Karpas-422 (cell line): ENCODE data around the gene MACROD2. TPM values are rescaled to one million over a fixed set of nuclear protein-coding genes. Genes with fewer than 3 reads are reported as not detected.

ENCODE experiments used
- DNase-seq: peaks from one replicate; pipeline ENCODE4 v3.0.0-alpha.2; 2015
- H2AFZ ChIP-seq: fragments of 200-600 bp; sonication (generic); 2 replicates; pipeline ENCODE4 v1.6.1; 2014; ENCODE audit warnings: antibody characterized with exemption, low read length, mixed read lengths
- H3K27ac ChIP-seq: fragments of 200-600 bp; sonication (generic); 2 replicates; pipeline ENCODE4 v1.5.1; 2014; ENCODE audit warnings: mild to moderate bottlenecking, low read length, moderate library complexity
- H3K27me3 ChIP-seq: fragments of 200-600 bp; sonication (generic); 2 replicates; pipeline ENCODE4 v1.6.1; 2014; ENCODE audit warnings: low read length, mixed read lengths
- H3K36me3 ChIP-seq: fragments of 200-600 bp; sonication (generic); 2 replicates; pipeline ENCODE4 v1.6.1; 2014; ENCODE audit warnings: low read length, mixed read lengths; ENCODE audit not compliant: insufficient read depth
- H3K4me1 ChIP-seq: fragments of 200-600 bp; sonication (generic); 2 replicates; pipeline ENCODE4 v1.6.1; 2014; ENCODE audit warnings: mild to moderate bottlenecking, low read length, mixed read lengths
- H3K4me2 ChIP-seq: fragments of 200-600 bp; sonication (generic); 2 replicates; pipeline ENCODE4 v1.6.1; 2014; ENCODE audit warnings: low read length, low read depth, mild to moderate bottlenecking; ENCODE audit not compliant: poor library complexity, severe bottlenecking
- H3K4me3 ChIP-seq: fragments of 200-600 bp; sonication (generic); 2 replicates; pipeline ENCODE4 v1.5.1; 2014; ENCODE audit warnings: mild to moderate bottlenecking, antibody characterized with exemption, low read length, mixed read lengths
- H3K79me2 ChIP-seq: fragments of 200-600 bp; sonication (generic); 2 replicates; pipeline ENCODE4 v1.6.1; 2014; ENCODE audit warnings: mild to moderate bottlenecking, low read length, mixed read lengths
- H3K9ac ChIP-seq: fragments of 200-600 bp; sonication (generic); 2 replicates; pipeline ENCODE4 v1.6.0; 2014; ENCODE audit warnings: low read length
- H3K9me2 ChIP-seq: fragments of 200-600 bp; sonication (generic), shearing (Covaris generic); replicated peaks from 2 replicates; pipeline ENCODE4 v1.6.0; 2014; ENCODE audit warnings: mild to moderate bottlenecking, low read length, moderate library complexity; ENCODE audit not compliant: insufficient read depth
- H3K9me3 ChIP-seq: fragments of 300-700, 200-600 bp; sonication (generic); 2 replicates; pipeline ENCODE4 v1.6.1; 2014; ENCODE audit warnings: low read length, mixed read lengths
- H4K20me1 ChIP-seq: fragments of 200-600 bp; sonication (generic); 2 replicates; pipeline ENCODE4 v1.6.1; 2014; ENCODE audit warnings: mild to moderate bottlenecking, antibody characterized with exemption, low read length, low read depth; ENCODE audit not compliant: insufficient read depth
- total RNA-seq: library from RNA; depleted of rRNA; stranded (reverse); fragments of >200 nt; shearing (Covaris generic); gene quantifications from 2 replicates; pipeline ENCODE4 v1.2.3, GENCODE V29; 2014; ENCODE audit warnings: low replicate concordance

MACROD2 gene
- total RNA-seq, 1 experiment from 2014 or later, result 0.15 TPM

- no peak overlapping the region for H2AFZ ChIP-seq
- H3K36me3 ChIP-seq, result no peaks in the 10 kb centered on the region
- no peak overlapping the region for H3K27ac ChIP-seq
- no peaks in the 10 kb centered on the region for H3K27me3 ChIP-seq
- H3K4me3 ChIP-seq, result no peak overlapping the region
- no peaks in the 10 kb centered on the region for H3K9me3 ChIP-seq
- no peaks in the 10 kb centered on the region for H3K9me2 ChIP-seq
- peaks cover 12% of the 10 kb centered on the region for H3K4me1 ChIP-seq
- H4K20me1 ChIP-seq, result no peaks in the 10 kb centered on the region; the same call in 1 of the 2 replicates
- no peak for DNase-seq
- no peaks in the 10 kb centered on the region for H3K79me2 ChIP-seq
- no peak overlapping the region for H3K4me2 ChIP-seq
- no peak overlapping the region for H3K9ac ChIP-seq
Observed at GRCh38 chr20:16049529-16050093, 2054.3 kb downstream of the MACROD2 start.

- Histone ChIP-seq H3K27ac (no peak overlapping the region), H3K36me3 (no peaks in the 10 kb centered on the region), H3K9me2 (no peaks in the 10 kb centered on the region), H3K79me2 (no peaks in the 10 kb centered on the region), H3K4me3 (no peak overlapping the region), H3K4me1 (peaks cover 19% of the 10 kb centered on the region), H3K4me2 (no peak overlapping the region), H3K27me3 (no peaks in the 10 kb centered on the region), H3K9me3 (no peaks in the 10 kb centered on the region), H3K9ac (no peak overlapping the region), H4K20me1 (no peaks in the 10 kb centered on the region; the same call in 1 of the 2 replicates), H2AFZ (no peak overlapping the region)
- no peak for DNase-seq
Observed at GRCh38 chr20:16050366-16050765, 2055.1 kb downstream of the MACROD2 start.

GRCh38 chr20:16051968-16052367, 2056.7 kb downstream of the MACROD2 start:
- DNase-seq, result no peak
- no peak overlapping the region for H3K4me3 ChIP-seq
- no peaks in the 10 kb centered on the region; the same call in 1 of the 2 replicates for H4K20me1 ChIP-seq
- H3K9me2 ChIP-seq, result no peaks in the 10 kb centered on the region
- H3K36me3 ChIP-seq, result no peaks in the 10 kb centered on the region
- no peaks in the 10 kb centered on the region for H3K9me3 ChIP-seq
- no peaks in the 10 kb centered on the region for H3K79me2 ChIP-seq
- H3K27me3 ChIP-seq, result no peaks in the 10 kb centered on the region
- no peak overlapping the region for H2AFZ ChIP-seq
- H3K4me1 ChIP-seq, result peaks cover 21% of the 10 kb centered on the region
- H3K4me2 ChIP-seq, result no peak overlapping the region
- H3K9ac ChIP-seq, result no peak overlapping the region
- no peak overlapping the region for H3K27ac ChIP-seq

GRCh38 chr20:16052456-16052855, 2057.1 kb downstream of the MACROD2 start:
- Histone ChIP-seq H3K4me2 (no peak overlapping the region), H2AFZ (no peak overlapping the region)
- DNase-seq, result no peak

GRCh38 chr20:16054985-16055384, 2059.7 kb downstream of the MACROD2 start:
- peaks cover 15% of the 10 kb centered on the region for H3K4me1 ChIP-seq
- no peaks in the 10 kb centered on the region for H3K36me3 ChIP-seq
- no peaks in the 10 kb centered on the region for H3K9me3 ChIP-seq
- H4K20me1 ChIP-seq, result no peaks in the 10 kb centered on the region
- no peaks in the 10 kb centered on the region for H3K79me2 ChIP-seq
- DNase-seq, result peak; percentile 79
- no peak overlapping the region for H3K27ac ChIP-seq
- H3K9me2 ChIP-seq, result no peaks in the 10 kb centered on the region
- H3K4me3 ChIP-seq, result no peak overlapping the region
- no peaks in the 10 kb centered on the region for H3K27me3 ChIP-seq
- no peak overlapping the region for H3K9ac ChIP-seq
- peak overlapping the region; percentile 51 for H3K4me2 ChIP-seq
- H2AFZ ChIP-seq, result 0 out of 2 replicates have a peak overlapping the region, but pooled peaks have one; percentile 21

More at GRCh38 chr20:16052456-16052855, 2057.1 kb downstream of the MACROD2 start:
- H3K4me1 ChIP-seq, result peaks cover 21% of the 10 kb centered on the region
- H3K9me3 ChIP-seq, result no peaks in the 10 kb centered on the region
- H3K36me3 ChIP-seq, result no peaks in the 10 kb centered on the region
- H3K27ac ChIP-seq, result no peak overlapping the region
- no peaks in the 10 kb centered on the region; the same call in 1 of the 2 replicates for H4K20me1 ChIP-seq
- no peaks in the 10 kb centered on the region for H3K79me2 ChIP-seq
- H3K4me3 ChIP-seq, result no peak overlapping the region
- H3K27me3 ChIP-seq, result no peaks in the 10 kb centered on the region
- no peak overlapping the region for H3K9ac ChIP-seq
- no peaks in the 10 kb centered on the region for H3K9me2 ChIP-seq

GRCh38 chr20:16057651-16058050, 2062.3 kb downstream of the MACROD2 start:
- no peak overlapping the region for H3K27ac ChIP-seq
- H3K27me3 ChIP-seq, result no peaks in the 10 kb centered on the region
- H3K9me3 ChIP-seq, result no peaks in the 10 kb centered on the region
- no peaks in the 10 kb centered on the region for H3K36me3 ChIP-seq
- H3K4me3 ChIP-seq, result no peak overlapping the region
- DNase-seq, result no peak
- peaks cover 15% of the 10 kb centered on the region for H3K4me1 ChIP-seq
- no peaks in the 10 kb centered on the region for H3K9me2 ChIP-seq
- no peaks in the 10 kb centered on the region for H4K20me1 ChIP-seq
- no peak overlapping the region for H3K9ac ChIP-seq
- no peak overlapping the region for H2AFZ ChIP-seq
- H3K79me2 ChIP-seq, result no peaks in the 10 kb centered on the region
- H3K4me2 ChIP-seq, result no peak overlapping the region

GRCh38 chr20:16058268-16058667, 2063.0 kb downstream of the MACROD2 start:
- no peak overlapping the region for H3K9ac ChIP-seq
- H3K27ac ChIP-seq, result no peak overlapping the region
- H3K4me2 ChIP-seq, result no peak overlapping the region
- H3K9me2 ChIP-seq, result no peaks in the 10 kb centered on the region
- peaks cover 15% of the 10 kb centered on the region for H3K4me1 ChIP-seq
- H3K4me3 ChIP-seq, result no peak overlapping the region
- no peaks in the 10 kb centered on the region for H3K79me2 ChIP-seq
- no peaks in the 10 kb centered on the region for H3K9me3 ChIP-seq
- no peaks in the 10 kb centered on the region for H3K36me3 ChIP-seq
- H2AFZ ChIP-seq, result no peak overlapping the region
- no peaks in the 10 kb centered on the region for H4K20me1 ChIP-seq
- DNase-seq, result no peak
- no peaks in the 10 kb centered on the region for H3K27me3 ChIP-seq

- Histone ChIP-seq H4K20me1 (no peaks in the 10 kb centered on the region), H2AFZ (no peak overlapping the region), H3K9me2 (no peaks in the 10 kb centered on the region)
Observed at GRCh38 chr20:16059841-16060240, 2064.5 kb downstream of the MACROD2 start.

More at GRCh38 chr20:16059841-16060240, 2064.5 kb downstream of the MACROD2 start:
- Histone ChIP-seq H3K4me2 (no peak overlapping the region), H3K27ac (no peak overlapping the region), H3K79me2 (no peaks in the 10 kb centered on the region), H3K4me1 (peaks cover 10% of the 10 kb centered on the region), H3K9me3 (no peaks in the 10 kb centered on the region), H3K36me3 (no peaks in the 10 kb centered on the region), H3K9ac (no peak overlapping the region), H3K4me3 (no peak overlapping the region), H3K27me3 (no peaks in the 10 kb centered on the region)
- DNase-seq, result no peak
